ENCODE data around the gene KNL1.

DNA sequence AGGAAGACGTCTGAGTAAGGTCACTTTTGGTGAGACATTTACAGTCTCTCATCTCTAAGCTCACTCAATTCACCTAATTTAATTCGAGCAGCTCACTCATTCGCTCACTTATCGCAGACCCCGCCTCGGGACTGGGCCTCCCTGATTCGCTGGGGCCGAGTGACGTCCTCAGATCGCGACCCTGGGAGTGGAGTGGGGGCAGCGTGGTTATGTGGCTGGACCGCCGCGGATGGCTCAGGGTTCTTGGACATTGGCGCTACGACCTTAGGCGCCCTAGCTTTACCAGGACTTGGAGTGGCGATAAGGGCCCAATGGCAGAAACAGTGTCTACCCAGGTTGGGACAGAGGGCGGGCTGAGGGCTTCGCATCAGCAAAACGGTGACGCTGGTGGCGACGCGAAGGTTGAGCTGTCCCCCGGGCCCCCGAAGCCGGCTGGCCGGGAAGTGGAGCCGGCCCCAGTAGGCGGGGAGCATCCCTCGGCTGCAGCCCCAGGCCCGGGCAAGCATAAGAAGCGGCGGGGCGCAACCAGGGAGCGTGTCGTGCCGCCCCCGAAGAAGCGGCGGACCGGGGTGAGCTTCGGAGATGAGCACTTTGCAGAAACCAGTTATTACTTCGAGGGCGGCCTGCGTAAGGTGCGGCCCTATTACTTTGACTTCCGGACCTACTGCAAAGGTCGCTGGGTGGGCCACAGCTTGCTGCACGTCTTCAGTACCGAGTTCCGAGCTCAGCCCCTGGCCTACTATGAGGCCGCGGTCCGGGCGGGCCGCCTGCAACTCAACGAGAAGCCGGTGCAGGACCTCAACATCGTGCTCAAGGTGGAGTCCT is 24.7 kb upstream of the KNL1 start, which contains the start of gene RPUSD2:
- TF ChIP-seq, protein P1, sequence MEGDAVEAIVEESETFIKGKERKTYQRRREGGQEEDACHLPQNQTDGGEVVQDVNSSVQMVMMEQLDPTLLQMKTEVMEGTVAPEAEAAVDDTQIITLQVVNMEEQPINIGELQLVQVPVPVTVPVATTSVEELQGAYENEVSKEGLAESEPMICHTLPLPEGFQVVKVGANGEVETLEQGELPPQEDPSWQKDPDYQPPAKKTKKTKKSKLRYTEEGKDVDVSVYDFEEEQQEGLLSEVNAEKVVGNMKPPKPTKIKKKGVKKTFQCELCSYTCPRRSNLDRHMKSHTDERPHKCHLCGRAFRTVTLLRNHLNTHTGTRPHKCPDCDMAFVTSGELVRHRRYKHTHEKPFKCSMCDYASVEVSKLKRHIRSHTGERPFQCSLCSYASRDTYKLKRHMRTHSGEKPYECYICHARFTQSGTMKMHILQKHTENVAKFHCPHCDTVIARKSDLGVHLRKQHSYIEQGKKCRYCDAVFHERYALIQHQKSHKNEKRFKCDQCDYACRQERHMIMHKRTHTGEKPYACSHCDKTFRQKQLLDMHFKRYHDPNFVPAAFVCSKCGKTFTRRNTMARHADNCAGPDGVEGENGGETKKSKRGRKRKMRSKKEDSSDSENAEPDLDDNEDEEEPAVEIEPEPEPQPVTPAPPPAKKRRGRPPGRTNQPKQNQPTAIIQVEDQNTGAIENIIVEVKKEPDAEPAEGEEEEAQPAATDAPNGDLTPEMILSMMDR (IDR thresholded peaks at IDR 0.05) = no peak
- TF ChIP-seq ZFX (IDR thresholded peaks at IDR 0.05; ENCODE audit: borderline replicate concordance) = no peak
